Measurements from ENCODE around the gene FAM3D. TPM values are rescaled to one million over a fixed set of nuclear protein-coding genes. Genes with fewer than 3 reads are reported as not detected.

The FAM3D gene
- total and polyA plus RNA-seq, 9 of the 15 experiments (the other 6 are each of a cell fraction or from before 2014, with no cell fraction given) = not detected

GRCh38 chr3:58597770-58598310, 68.7 kb downstream of the FAM3D start:
- no peak overlapping the region for H3K4me3 ChIP-seq
- in situ Hi-C loops (cut with MboI) = no loop called here
- WGBS (ENCODE audit: insufficient coverage, low coverage, missing lambda C conversion rate) = 2% methylated on average over 6 of the region's 6 CpGs
- no peak overlapping the region for H3K9ac ChIP-seq (ENCODE audit: insufficient read depth in 1 of 2, low read depth in 2 of 2, low read length in 2 of 2)
- no peak overlapping the region for H3K4me2 ChIP-seq (ENCODE audit: insufficient read depth, low read length)
- ATAC-seq (no peak), DNase-seq (ENCODE audit: extremely low read depth in 1 of 4, low spot score in 3 of 4) (no peak), FAIRE-seq (no peak)
- no peaks in the 10 kb centered on the region for H3K79me2 ChIP-seq (ENCODE audit: control insufficient read depth, insufficient read depth, low read length)
- no peaks in the 10 kb centered on the region for H3K4me1 ChIP-seq (replicated peaks in 1 of 2; ENCODE audit: control insufficient read depth in 2 of 2, insufficient read depth in 2 of 2, low read length in 2 of 2)
- CTCF ChIA-PET (ENCODE audit: low intra/inter-chr PET ratio) = no interaction called here
- POLR2A ChIA-PET = interaction anchor here (0.6 to 1.3 kb wide), 2 partner anchors 13 to 29 kb away, joined by 3 to 4 read pairs; no protein-coding TSS in a partner anchor
- peak; percentile 63 for TF ChIP-seq RBM25 (IDR thresholded peaks at IDR 0.05; ENCODE audit: low read depth, low read length, severe bottlenecking)
- TF ChIP-seq PPARD (CRISPR knock-in tag; IDR thresholded peaks at IDR 0.05) = no peak
- no peaks in the 10 kb centered on the region for H4K20me1 ChIP-seq (replicated peaks; ENCODE audit: control insufficient read depth, insufficient read depth, low read length)
- H3K9me3 ChIP-seq (replicated peaks; ENCODE audit: control insufficient read depth, insufficient read depth, low read depth, low read length) = no peaks in the 10 kb centered on the region
- H3K27ac ChIP-seq (ENCODE audit: extremely low read depth, low read depth, low read length) = no peak overlapping the region
- no TSS peak for BruUV-seq (replicated peaks)
- H3K27me3 ChIP-seq (ENCODE audit: control insufficient read depth in 2 of 2, insufficient read depth in 2 of 2, low read length in 2 of 2) = peaks cover 6 to 20% of the 10 kb centered on the region in 2 experiments; a peak in 4 of 5 replicates
- no peaks in the 10 kb centered on the region for H3K36me3 ChIP-seq (ENCODE audit: control insufficient read depth, insufficient read depth, low read length)
- H3K9me1 ChIP-seq (ENCODE audit: control insufficient read depth, insufficient read depth, low read length) = no peaks in the 10 kb centered on the region
- intact Hi-C loops (cut with micrococcal nuclease) = no loop called here
- no peak overlapping the region for H2AFZ ChIP-seq (ENCODE audit: low read depth, low read length)

- BruUV-seq (replicated peaks) = no TSS peak
- Histone ChIP-seq H2AFZ (ENCODE audit: low read depth, low read length) (no peak overlapping the region), H3K4me2 (ENCODE audit: insufficient read depth, low read length) (no peak overlapping the region), H3K36me3 (ENCODE audit: control insufficient read depth, insufficient read depth, low read length) (no peaks in the 10 kb centered on the region), H3K4me1 (replicated peaks in 1 of 2; ENCODE audit: control insufficient read depth in 2 of 2, insufficient read depth in 2 of 2, low read length in 2 of 2) (no peaks in the 10 kb centered on the region), H3K9me1 (ENCODE audit: control insufficient read depth, insufficient read depth, low read length) (no peaks in the 10 kb centered on the region), H4K20me1 (replicated peaks; ENCODE audit: control insufficient read depth, insufficient read depth, low read length) (no peaks in the 10 kb centered on the region), H3K9me3 (replicated peaks; ENCODE audit: control insufficient read depth, insufficient read depth, low read depth, low read length) (no peaks in the 10 kb centered on the region), H3K27ac (ENCODE audit: extremely low read depth, low read depth, low read length) (no peak overlapping the region), H3K4me3 (no peak overlapping the region), H3K27me3 (ENCODE audit: control insufficient read depth in 2 of 2, insufficient read depth in 2 of 2, low read length in 2 of 2) (peaks cover 6 to 20% of the 10 kb centered on the region in 2 experiments; a peak in 4 of 5 replicates), H3K9ac (ENCODE audit: insufficient read depth in 1 of 2, low read depth in 2 of 2, low read length in 2 of 2) (no peak overlapping the region), H3K79me2 (ENCODE audit: control insufficient read depth, insufficient read depth, low read length) (no peaks in the 10 kb centered on the region)
- in situ Hi-C loops (cut with MboI) = no loop called here
- ChIA-PET CTCF (ENCODE audit: low intra/inter-chr PET ratio) (no interaction called here), POLR2A (interaction anchor here (1.3 kb wide), 1 partner anchor 28 kb away, joined by 4 read pairs; no protein-coding TSS in a partner anchor)
- FAIRE-seq (no peak), ATAC-seq (no peak), DNase-seq (ENCODE audit: extremely low read depth in 1 of 4, low spot score in 3 of 4) (no peak)
- intact Hi-C loops (cut with micrococcal nuclease) = no loop called here
- 2% methylated on average over 4 of the region's 4 CpGs for WGBS (ENCODE audit: insufficient coverage, low coverage, missing lambda C conversion rate)
- TF ChIP-seq FOXK2 (conservative IDR thresholded peaks at IDR 0.05 in 1 of 2, IDR thresholded peaks at IDR 0.05 in 1 of 2; ENCODE audit: low read depth in 2 of 2) = no peak
- TF ChIP-seq ZEB2 (IDR thresholded peaks at IDR 0.05) = no peak
Measured at GRCh38 chr3:58596834-58597518, 69.6 kb downstream of the FAM3D start.

All from K562 (cell line).